ENCODE measurements around the gene ERVFRD-1. TPM values are rescaled to one million over a fixed set of nuclear protein-coding genes. Genes with fewer than 3 reads are reported as not detected.
A peak's percentile ranks its signal among the peaks of the same experiment; 100 is the strongest.

Gene ERVFRD-1
- total RNA-seq, 1 experiment from 2014 or later, result not detected

DNA sequence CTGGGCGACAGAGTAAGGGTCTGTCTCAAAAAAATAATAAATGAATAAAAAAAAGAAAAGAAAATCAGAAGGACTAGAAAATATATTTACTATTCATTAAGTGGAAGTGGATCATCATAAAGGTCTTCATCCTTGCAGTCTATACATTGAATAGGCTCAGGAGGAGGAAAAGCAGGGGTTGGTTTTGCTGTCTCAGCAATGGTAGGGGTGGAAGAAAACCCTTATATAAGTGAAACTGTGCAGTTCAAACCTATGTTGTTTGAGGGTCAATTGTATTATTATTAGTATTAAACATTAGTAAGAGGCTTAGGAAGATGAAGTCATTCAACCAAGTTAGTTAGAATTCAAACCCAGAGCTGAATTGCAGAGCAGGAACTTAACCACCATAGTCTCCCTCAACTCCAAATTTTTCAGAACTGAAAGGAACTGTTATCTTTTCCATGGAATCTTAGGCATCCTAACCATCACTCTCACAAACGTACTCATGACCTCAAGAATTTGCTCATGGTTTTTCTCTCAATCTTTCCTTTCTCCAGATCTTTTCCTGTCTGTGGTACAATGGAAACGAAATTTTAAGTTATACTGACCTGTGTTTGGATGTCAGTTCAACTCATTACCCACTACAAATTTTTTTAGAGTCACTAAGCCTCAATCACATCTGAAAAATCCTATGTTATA is 25.6 kb downstream of the ERVFRD-1 start:
- H4K20me1 ChIP-seq (ENCODE audit: low read length), result no peaks in the 10 kb centered on the region
- BruUV-seq (replicated peaks), result no TSS peak
- DNase-seq (no peak), ATAC-seq (no peak)
- no peaks in the 10 kb centered on the region for H3K27me3 ChIP-seq (ENCODE audit: low read length)
- no peak overlapping the region for H3K27ac ChIP-seq (ENCODE audit: low read length)
- H2AFZ ChIP-seq (ENCODE audit: low read length), result no peak overlapping the region
- TF ChIP-seq, protein P1, sequence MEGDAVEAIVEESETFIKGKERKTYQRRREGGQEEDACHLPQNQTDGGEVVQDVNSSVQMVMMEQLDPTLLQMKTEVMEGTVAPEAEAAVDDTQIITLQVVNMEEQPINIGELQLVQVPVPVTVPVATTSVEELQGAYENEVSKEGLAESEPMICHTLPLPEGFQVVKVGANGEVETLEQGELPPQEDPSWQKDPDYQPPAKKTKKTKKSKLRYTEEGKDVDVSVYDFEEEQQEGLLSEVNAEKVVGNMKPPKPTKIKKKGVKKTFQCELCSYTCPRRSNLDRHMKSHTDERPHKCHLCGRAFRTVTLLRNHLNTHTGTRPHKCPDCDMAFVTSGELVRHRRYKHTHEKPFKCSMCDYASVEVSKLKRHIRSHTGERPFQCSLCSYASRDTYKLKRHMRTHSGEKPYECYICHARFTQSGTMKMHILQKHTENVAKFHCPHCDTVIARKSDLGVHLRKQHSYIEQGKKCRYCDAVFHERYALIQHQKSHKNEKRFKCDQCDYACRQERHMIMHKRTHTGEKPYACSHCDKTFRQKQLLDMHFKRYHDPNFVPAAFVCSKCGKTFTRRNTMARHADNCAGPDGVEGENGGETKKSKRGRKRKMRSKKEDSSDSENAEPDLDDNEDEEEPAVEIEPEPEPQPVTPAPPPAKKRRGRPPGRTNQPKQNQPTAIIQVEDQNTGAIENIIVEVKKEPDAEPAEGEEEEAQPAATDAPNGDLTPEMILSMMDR (conservative IDR thresholded peaks at IDR 0.05; ENCODE audit: low read depth, low read length), result no peak
- no peak for TF ChIP-seq EZH2phosphoT487 (IDR thresholded peaks at IDR 0.05; ENCODE audit: borderline replicate concordance, low read length)
- TF ChIP-seq EZH2 (IDR thresholded peaks at IDR 0.05; ENCODE audit: low read length, unreplicated experiment), result no peak
- no peak overlapping the region for H3K9ac ChIP-seq (ENCODE audit: low read length)
- no peaks in the 10 kb centered on the region for H3K36me3 ChIP-seq (ENCODE audit: low read depth, low read length)
- no peaks in the 10 kb centered on the region for H3F3A ChIP-seq (ENCODE audit: low read length, unreplicated experiment)
- intact Hi-C loops (cut with micrococcal nuclease), result no loop called here
- H3K4me2 ChIP-seq (ENCODE audit: low read length), result no peak overlapping the region
- CTCF ChIA-PET, result no interaction called here
- H3K4me1 ChIP-seq (ENCODE audit: insufficient read depth, low read length), result peaks cover 6% of the 10 kb centered on the region; the same call in 1 of the 2 replicates
- H3K9me3 ChIP-seq (ENCODE audit: low read length), result no peaks in the 10 kb centered on the region
- H3K9me2 ChIP-seq (replicated peaks; ENCODE audit: low read length), result no peaks in the 10 kb centered on the region
- no peaks in the 10 kb centered on the region for H3K79me2 ChIP-seq (ENCODE audit: low read length)
- no peak overlapping the region for H3K4me3 ChIP-seq (ENCODE audit: low read length)
- POLR2A ChIA-PET (ENCODE audit: unreplicated experiment), result no interaction called here

DNA sequence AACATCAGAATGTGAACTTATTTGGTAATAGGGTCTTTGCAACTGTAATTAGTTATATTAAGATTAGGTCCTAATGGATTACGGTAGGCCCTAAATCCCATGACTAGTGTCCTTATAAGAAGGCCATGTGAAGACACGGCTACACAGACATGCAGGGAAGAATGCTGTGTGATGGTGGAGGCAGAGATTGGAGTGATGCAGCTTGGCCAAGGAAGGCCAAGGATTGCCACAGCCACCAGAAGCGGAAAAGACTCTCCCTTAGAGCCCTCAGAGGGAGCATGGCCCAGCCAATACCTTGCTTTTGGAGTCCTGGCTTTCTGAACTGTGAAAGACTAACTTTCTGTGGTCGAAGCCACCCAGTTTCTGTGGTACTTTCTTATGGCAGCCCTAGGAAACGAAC is 27.6 kb downstream of the ERVFRD-1 start:
- Histone ChIP-seq H3K27ac (ENCODE audit: low read length) (peak overlapping the region; percentile 24), H3K9me3 (ENCODE audit: low read length) (no peaks in the 10 kb centered on the region), H4K20me1 (ENCODE audit: low read length) (no peaks in the 10 kb centered on the region), H3K4me3 (ENCODE audit: low read length) (no peak overlapping the region), H3K9me2 (replicated peaks; ENCODE audit: low read length) (no peaks in the 10 kb centered on the region), H3K79me2 (ENCODE audit: low read length) (no peaks in the 10 kb centered on the region), H3K36me3 (ENCODE audit: low read depth, low read length) (no peaks in the 10 kb centered on the region), H3K4me1 (ENCODE audit: insufficient read depth, low read length) (peaks cover 6% of the 10 kb centered on the region; the same call in 1 of the 2 replicates), H3K9ac (ENCODE audit: low read length) (no peak overlapping the region), H3K4me2 (ENCODE audit: low read length) (no peak overlapping the region), H2AFZ (ENCODE audit: low read length) (no peak overlapping the region), H3F3A (ENCODE audit: low read length, unreplicated experiment) (no peaks in the 10 kb centered on the region), H3K27me3 (ENCODE audit: low read length) (no peaks in the 10 kb centered on the region)
- no peak for DNase-seq
- TF ChIP-seq, protein P1 (conservative IDR thresholded peaks at IDR 0.05; ENCODE audit: low read depth, low read length), result no peak
- TF ChIP-seq EZH2phosphoT487 (IDR thresholded peaks at IDR 0.05; ENCODE audit: borderline replicate concordance, low read length) (no peak), EZH2 (IDR thresholded peaks at IDR 0.05; ENCODE audit: low read length, unreplicated experiment) (no peak)
- no TSS peak for BruUV-seq (replicated peaks)
- intact Hi-C loops (cut with micrococcal nuclease), result no loop called here
- CTCF ChIA-PET, result no interaction called here
- POLR2A ChIA-PET (ENCODE audit: unreplicated experiment), result no interaction called here
- ATAC-seq, result no peak

DNA sequence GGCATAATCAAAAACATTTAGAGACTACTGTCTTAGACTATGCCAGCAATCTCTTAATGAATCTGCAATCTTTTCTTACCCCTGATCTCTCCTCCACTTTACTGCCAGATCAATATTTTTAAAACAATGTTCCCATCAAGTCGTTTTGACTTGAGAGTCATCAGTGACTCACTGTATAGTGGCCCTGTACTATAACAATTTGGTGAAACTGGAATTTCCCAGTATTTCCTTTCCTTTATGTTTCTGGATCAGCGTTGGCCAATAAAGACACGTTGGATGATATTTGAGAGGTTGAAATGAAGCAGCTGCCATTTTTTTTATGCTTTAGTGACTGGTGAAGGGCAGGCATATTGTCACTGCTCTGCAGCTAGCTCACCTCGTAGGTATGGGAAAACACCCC is 28.0 kb downstream of the ERVFRD-1 start:
- no peaks in the 10 kb centered on the region for H3K36me3 ChIP-seq (ENCODE audit: low read depth, low read length)
- no peaks in the 10 kb centered on the region for H3K79me2 ChIP-seq (ENCODE audit: low read length)
- intact Hi-C loops (cut with micrococcal nuclease), result no loop called here
- no peak overlapping the region for H3K4me3 ChIP-seq (ENCODE audit: low read length)
- H2AFZ ChIP-seq (ENCODE audit: low read length), result no peak overlapping the region
- H3K9ac ChIP-seq (ENCODE audit: low read length), result no peak overlapping the region
- no peaks in the 10 kb centered on the region for H3K27me3 ChIP-seq (ENCODE audit: low read length)
- no TSS peak for BruUV-seq (replicated peaks)
- no peaks in the 10 kb centered on the region for H3K9me3 ChIP-seq (ENCODE audit: low read length)
- peaks cover 6% of the 10 kb centered on the region; the same call in 1 of the 2 replicates for H3K4me1 ChIP-seq (ENCODE audit: insufficient read depth, low read length)
- H3K27ac ChIP-seq (ENCODE audit: low read length), result peak overlapping the region; percentile 24
- H3K4me2 ChIP-seq (ENCODE audit: low read length), result no peak overlapping the region
- no peaks in the 10 kb centered on the region for H3F3A ChIP-seq (ENCODE audit: low read length, unreplicated experiment)
- TF ChIP-seq, protein P1 (conservative IDR thresholded peaks at IDR 0.05; ENCODE audit: low read depth, low read length), result no peak
- TF ChIP-seq EZH2 (IDR thresholded peaks at IDR 0.05; ENCODE audit: low read length, unreplicated experiment), result no peak
- TF ChIP-seq EZH2phosphoT487 (IDR thresholded peaks at IDR 0.05; ENCODE audit: borderline replicate concordance, low read length), result no peak
- CTCF ChIA-PET, result no interaction called here
- no peaks in the 10 kb centered on the region for H3K9me2 ChIP-seq (replicated peaks; ENCODE audit: low read length)
- POLR2A ChIA-PET (ENCODE audit: unreplicated experiment), result no interaction called here
- ATAC-seq (peak; percentile 71), DNase-seq (peak; percentile 59)
- no peaks in the 10 kb centered on the region for H4K20me1 ChIP-seq (ENCODE audit: low read length)
